ENCODE data around the gene SLC8B1. TPM values are rescaled to one million over a fixed set of nuclear protein-coding genes. Genes with fewer than 3 reads are reported as not detected.

The SLC8B1 gene
- total RNA-seq, 1 donor from 2014 or later: 9.0 TPM

DNA sequence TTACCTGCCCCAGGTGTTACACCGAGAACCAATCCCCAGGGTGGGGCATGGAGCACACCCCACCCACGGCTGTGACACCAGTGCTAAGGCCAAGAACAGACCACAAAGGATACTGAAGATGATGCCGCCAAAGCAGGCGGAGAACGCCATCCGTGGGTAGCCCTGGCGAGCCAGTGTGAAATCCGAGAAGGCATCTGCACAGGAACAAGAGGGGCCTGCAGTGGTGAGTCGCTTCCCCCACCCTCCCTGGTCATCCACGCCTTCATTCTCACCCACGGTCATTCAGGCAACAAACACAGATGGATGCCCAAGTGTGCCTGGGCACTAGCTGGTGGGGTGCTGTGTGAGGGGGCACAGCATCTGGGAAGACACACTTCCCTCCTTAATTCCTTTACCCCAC, 28.5 kb downstream of the SLC8B1 start:
- TF ChIP-seq, protein P1, sequence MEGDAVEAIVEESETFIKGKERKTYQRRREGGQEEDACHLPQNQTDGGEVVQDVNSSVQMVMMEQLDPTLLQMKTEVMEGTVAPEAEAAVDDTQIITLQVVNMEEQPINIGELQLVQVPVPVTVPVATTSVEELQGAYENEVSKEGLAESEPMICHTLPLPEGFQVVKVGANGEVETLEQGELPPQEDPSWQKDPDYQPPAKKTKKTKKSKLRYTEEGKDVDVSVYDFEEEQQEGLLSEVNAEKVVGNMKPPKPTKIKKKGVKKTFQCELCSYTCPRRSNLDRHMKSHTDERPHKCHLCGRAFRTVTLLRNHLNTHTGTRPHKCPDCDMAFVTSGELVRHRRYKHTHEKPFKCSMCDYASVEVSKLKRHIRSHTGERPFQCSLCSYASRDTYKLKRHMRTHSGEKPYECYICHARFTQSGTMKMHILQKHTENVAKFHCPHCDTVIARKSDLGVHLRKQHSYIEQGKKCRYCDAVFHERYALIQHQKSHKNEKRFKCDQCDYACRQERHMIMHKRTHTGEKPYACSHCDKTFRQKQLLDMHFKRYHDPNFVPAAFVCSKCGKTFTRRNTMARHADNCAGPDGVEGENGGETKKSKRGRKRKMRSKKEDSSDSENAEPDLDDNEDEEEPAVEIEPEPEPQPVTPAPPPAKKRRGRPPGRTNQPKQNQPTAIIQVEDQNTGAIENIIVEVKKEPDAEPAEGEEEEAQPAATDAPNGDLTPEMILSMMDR (IDR thresholded peaks at IDR 0.05; ENCODE audit: insufficient read depth, low read length, severe bottlenecking): no peak
- DNase-seq (ENCODE audit: low read depth): no peak
- FAIRE-seq: no peak
- peaks cover 1% of the 10 kb centered on the region for H3K36me3 ChIP-seq (ENCODE audit: control insufficient read depth, insufficient read depth, low read length)
- H3K27me3 ChIP-seq (ENCODE audit: control insufficient read depth, insufficient read depth, low read length): no peaks in the 10 kb centered on the region
- H3K4me3 ChIP-seq (ENCODE audit: low read depth, low read length): no peak overlapping the region

DNA sequence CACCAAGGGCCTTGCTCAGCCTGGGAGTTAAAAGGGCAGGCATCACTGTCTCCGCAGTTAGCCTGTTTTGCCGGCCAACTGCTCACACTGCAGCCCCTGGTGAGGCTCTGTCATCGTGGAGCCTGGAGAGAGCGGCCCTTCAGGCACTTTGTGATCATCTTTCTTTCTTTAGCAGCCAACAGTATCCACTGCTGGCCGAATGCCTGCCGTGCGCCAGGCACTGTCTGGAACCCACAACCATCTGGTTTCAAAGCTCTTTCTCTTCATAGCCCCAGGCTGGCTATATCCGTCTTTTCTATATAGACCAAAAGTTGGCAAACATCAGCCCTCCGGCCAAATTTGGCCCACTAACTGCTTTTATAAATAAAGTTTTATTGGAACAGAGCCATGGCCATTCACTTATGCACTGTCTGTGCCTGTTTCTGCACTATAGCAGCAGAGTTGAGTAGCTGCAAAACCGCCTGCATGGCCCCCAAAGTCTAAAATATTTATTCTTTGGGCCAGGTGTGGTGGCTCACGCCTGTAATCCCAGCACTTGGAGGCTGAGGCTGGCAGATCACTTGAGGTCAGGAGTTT, 29.5 kb downstream of the SLC8B1 start:
- Histone ChIP-seq H3K4me3 (ENCODE audit: low read depth, low read length) (no peak overlapping the region), H3K36me3 (ENCODE audit: control insufficient read depth, insufficient read depth, low read length) (peaks cover 1% of the 10 kb centered on the region), H3K27me3 (ENCODE audit: control insufficient read depth, insufficient read depth, low read length) (no peaks in the 10 kb centered on the region)
- no peak for FAIRE-seq
- DNase-seq (ENCODE audit: low read depth): no peak
- TF ChIP-seq, protein P1 (IDR thresholded peaks at IDR 0.05; ENCODE audit: insufficient read depth, low read length, severe bottlenecking): no peak

DNA sequence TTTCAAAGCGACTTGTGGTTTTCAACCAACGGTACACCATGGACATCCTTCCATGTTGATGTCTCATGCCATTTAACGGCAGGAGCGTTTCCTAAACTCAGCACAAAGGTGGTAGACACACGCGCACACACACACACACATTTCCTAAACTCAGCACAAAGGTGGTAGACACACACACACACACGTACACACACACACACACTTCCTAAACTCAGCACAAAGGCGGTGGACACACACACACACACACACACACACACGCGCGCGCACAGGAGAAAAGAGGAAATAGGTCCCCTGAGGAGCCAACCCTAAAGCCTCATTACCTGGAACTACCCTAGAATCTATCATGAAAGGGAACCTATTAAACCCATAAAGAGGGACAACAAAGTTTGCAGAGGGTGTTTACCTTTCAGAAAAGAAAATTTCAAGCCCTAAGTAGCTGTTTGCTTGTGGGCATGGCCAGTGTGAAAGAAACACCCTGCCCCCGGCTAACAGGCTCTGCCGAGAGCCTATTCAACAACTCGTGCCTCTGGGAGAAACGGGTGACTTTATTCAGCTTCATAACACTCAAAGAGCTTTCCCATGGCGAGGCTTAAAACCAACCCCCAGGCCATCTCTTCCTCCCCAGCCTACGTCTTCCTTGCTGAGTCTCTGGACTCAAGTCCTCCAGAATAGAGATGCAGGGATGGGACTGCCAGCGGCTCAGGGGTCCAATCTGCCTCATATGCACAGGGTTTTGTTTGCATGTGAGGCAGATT, 31.8 kb downstream of the SLC8B1 start:
- FAIRE-seq (no peak), DNase-seq (ENCODE audit: low read depth) (no peak)
- Histone ChIP-seq H3K4me3 (ENCODE audit: low read depth, low read length) (no peak overlapping the region), H3K27me3 (ENCODE audit: control insufficient read depth, insufficient read depth, low read length) (no peaks in the 10 kb centered on the region), H3K36me3 (ENCODE audit: control insufficient read depth, insufficient read depth, low read length) (peaks cover 1% of the 10 kb centered on the region)
- TF ChIP-seq, protein P1 (IDR thresholded peaks at IDR 0.05; ENCODE audit: insufficient read depth, low read length, severe bottlenecking): no peak

DNA sequence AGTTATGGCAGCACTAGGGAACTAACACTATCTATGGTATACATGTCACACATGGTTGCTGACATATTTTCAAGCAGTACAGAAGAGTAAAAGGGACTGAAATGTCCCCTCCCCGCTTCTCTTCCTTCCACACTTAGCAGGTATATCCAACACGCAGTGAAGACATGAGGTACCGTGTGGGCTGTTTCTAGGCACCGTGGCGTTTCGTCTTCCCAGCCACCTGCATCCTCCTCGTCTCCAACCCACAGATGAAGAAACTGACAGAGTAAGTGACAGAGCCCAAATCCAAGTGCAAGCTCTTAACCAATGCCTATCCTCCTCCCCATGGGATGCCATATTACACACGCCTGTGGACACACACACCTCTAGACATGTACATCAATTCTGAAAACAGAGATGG, 32.4 kb downstream of the SLC8B1 start:
- no peaks in the 10 kb centered on the region for H3K27me3 ChIP-seq (ENCODE audit: control insufficient read depth, insufficient read depth, low read length)
- H3K4me3 ChIP-seq (ENCODE audit: low read depth, low read length): no peak overlapping the region
- TF ChIP-seq, protein P1 (IDR thresholded peaks at IDR 0.05; ENCODE audit: insufficient read depth, low read length, severe bottlenecking): no peak
- H3K36me3 ChIP-seq (ENCODE audit: control insufficient read depth, insufficient read depth, low read length): peaks cover 1% of the 10 kb centered on the region
- DNase-seq (ENCODE audit: low read depth) (no peak), FAIRE-seq (no peak)

DNA sequence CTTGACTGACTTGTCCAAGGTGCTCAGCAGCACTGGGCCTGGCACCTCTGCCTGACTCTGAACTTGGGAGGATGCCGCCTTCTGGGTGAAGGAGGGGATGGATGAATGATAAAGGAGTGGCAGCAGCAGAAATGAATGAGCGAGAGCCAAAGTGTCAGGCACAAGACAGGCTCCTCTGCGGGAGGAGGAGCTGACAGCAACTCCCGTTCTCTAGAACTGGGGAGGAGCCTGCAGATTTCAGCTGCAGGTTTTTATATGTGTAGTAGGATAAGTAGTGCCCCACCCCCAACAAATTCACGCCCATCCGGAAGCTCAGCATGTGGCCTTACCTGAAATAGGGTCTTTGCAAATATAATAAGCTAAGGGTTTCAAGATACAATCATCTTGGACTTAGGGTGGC, 33.1 kb downstream of the SLC8B1 start:
- H3K36me3 ChIP-seq (ENCODE audit: control insufficient read depth, insufficient read depth, low read length): peaks cover 2% of the 10 kb centered on the region
- no peak for FAIRE-seq
- TF ChIP-seq, protein P1 (IDR thresholded peaks at IDR 0.05; ENCODE audit: insufficient read depth, low read length, severe bottlenecking): no peak
- H3K4me3 ChIP-seq (ENCODE audit: low read depth, low read length): no peak overlapping the region
- H3K27me3 ChIP-seq (ENCODE audit: control insufficient read depth, insufficient read depth, low read length): no peaks in the 10 kb centered on the region
- DNase-seq (ENCODE audit: low read depth): no peak

Measured in bronchial epithelial cell (primary cell).